Measurements from ENCODE around the gene RAB5B. TPM values are rescaled to one million over a fixed set of nuclear protein-coding genes. Genes with fewer than 3 reads are reported as not detected.
"Not testable (repeated sequence)": the region's sequence is repeated elsewhere in the genome, so short reads cannot be mapped to it uniquely, and the experiment has no call there.

RAB5B gene
- total RNA-seq, 1 donor from 2014 or later, result 83.8 TPM

DNA sequence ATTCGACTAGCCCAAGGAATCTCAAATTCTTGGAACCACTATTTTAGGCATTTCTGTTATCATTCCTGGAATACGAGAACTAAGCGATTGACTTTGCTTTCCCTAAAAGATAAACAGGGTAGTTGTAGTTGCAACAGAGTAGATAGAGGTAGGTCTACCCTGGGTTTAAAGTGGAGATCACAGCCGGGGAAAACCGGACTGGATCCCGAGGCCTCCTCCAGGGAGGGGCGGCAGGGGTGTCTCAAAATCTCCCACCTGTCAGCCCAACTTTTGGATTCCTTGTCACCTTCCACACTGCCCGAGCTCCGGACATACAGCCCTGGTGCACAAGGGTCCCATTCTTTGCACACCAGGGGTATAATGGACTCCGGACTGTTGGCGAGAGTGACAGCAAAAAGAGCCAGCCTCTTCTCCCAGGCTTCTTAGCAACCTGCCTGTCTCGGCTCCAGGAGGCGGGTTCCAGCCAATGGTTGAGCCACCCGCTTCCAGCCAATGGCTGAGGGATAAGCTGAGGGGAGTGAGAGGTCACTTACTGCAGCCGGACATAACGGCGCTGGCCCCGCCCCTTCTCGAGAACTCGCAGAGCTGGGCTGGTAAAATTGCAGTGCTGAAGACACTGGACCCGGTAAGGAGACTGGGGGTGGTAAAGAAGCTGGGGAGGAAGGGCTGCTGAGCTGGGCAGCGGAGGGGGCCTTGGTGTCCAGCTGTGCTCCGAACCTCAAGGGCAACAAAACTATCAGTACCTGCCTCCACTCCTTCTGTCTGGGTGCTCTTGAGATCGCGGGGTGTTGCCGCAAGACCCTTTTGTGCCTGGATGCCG lies 23.0 kb downstream of the RAB5B start, which contains the start of gene SUOX:
SUOX (plus strand) TSS at position 562 of the 820 bp plus-strand sequence. CDS start 4,946 bp downstream, outside the sequence.
- ATAC-seq (ENCODE audit: low read depth) (peak; percentile 75), DNase-seq (no peak)
- Mint-ChIP-seq H3K27me3 (no peaks in the 10 kb centered on the region), H3K36me3 (ENCODE audit: low read depth) (peaks cover 27% of the 10 kb centered on the region), H3K27ac (peak within 1 kb of the TSS; percentile 18), H3K4me3 (peak within 1 kb of the TSS; percentile 78), H3K9me3 (no peaks in the 10 kb centered on the region), H3K4me1 (peaks cover 21% of the 10 kb centered on the region)
- ChIA-PET POLR2A (interaction anchor here (0.6 to 3.3 kb wide), 8 partner anchors 10 to 289 kb away, joined by 3 to 18 read pairs (median 8); partner anchors contain the start of genes DNAJC14, ITGA7, PA2G4 and RAB5B), CTCF (interaction anchor here (0.6 to 3.3 kb wide), 20 partner anchors 9 to 259 kb away, joined by 3 to 26 read pairs (median 4); partner anchors contain the start of genes PA2G4, RAB5B and SMARCC2)
- intact Hi-C loops (cut with micrococcal nuclease), result loop anchor here (1.0 to 2.0 kb wide), 6 partner anchors 10 to 192 kb away; partner anchors contain the start of genes PA2G4, RPS26, SMARCC2 and ZC3H10
- TF ChIP-seq, protein P1, sequence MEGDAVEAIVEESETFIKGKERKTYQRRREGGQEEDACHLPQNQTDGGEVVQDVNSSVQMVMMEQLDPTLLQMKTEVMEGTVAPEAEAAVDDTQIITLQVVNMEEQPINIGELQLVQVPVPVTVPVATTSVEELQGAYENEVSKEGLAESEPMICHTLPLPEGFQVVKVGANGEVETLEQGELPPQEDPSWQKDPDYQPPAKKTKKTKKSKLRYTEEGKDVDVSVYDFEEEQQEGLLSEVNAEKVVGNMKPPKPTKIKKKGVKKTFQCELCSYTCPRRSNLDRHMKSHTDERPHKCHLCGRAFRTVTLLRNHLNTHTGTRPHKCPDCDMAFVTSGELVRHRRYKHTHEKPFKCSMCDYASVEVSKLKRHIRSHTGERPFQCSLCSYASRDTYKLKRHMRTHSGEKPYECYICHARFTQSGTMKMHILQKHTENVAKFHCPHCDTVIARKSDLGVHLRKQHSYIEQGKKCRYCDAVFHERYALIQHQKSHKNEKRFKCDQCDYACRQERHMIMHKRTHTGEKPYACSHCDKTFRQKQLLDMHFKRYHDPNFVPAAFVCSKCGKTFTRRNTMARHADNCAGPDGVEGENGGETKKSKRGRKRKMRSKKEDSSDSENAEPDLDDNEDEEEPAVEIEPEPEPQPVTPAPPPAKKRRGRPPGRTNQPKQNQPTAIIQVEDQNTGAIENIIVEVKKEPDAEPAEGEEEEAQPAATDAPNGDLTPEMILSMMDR (IDR thresholded peaks at IDR 0.05), result no peak

- ChIA-PET POLR2A (interaction anchor here (0.5 to 3.3 kb wide), 4 partner anchors 23 to 691 kb away, joined by 4 to 14 read pairs (median 4); partner anchors contain the start of genes DNAJC14, PTGES3 and RAB5B), CTCF (interaction anchor here (0.6 to 3.3 kb wide), 7 partner anchors 8 to 259 kb away, joined by 3 to 19 read pairs (median 4); partner anchors contain the start of gene RAB5B)
- peaks cover 21% of the 10 kb centered on the region for H3K36me3 Mint-ChIP-seq (ENCODE audit: low read depth)
- ATAC-seq (ENCODE audit: low read depth) (peak; percentile 22), DNase-seq (no peak)
- TF ChIP-seq, protein P1 (IDR thresholded peaks at IDR 0.05), result no peak
- H3K9me3 Mint-ChIP-seq, result no peaks in the 10 kb centered on the region
- peak overlapping the region; percentile 78 for H3K4me3 Mint-ChIP-seq
- intact Hi-C loops (cut with micrococcal nuclease), result loop anchor here (1.0 to 2.0 kb wide), 2 partner anchors 10 to 121 kb away; partner anchors contain the start of gene ZC3H10
- H3K27me3 Mint-ChIP-seq, result no peaks in the 10 kb centered on the region
- no peak overlapping the region for H3K27ac Mint-ChIP-seq
- peaks cover 21% of the 10 kb centered on the region for H3K4me1 Mint-ChIP-seq
These were observed 23.6 kb downstream of the RAB5B start for GRCh38 chr12:55997535-55997859.

GRCh38 chr12:55999522-55999921 lies 25.6 kb downstream of the RAB5B start:
- H3K9me3 Mint-ChIP-seq; H3K27ac Mint-ChIP-seq; H3K36me3 Mint-ChIP-seq (ENCODE audit: low read depth); intact Hi-C loops (cut with micrococcal nuclease); ATAC-seq (ENCODE audit: low read depth); POLR2A ChIA-PET; DNase-seq; H3K27me3 Mint-ChIP-seq; H3K4me3 Mint-ChIP-seq: not testable (repeated sequence)
- peaks cover 21% of the 10 kb centered on the region for H3K4me1 Mint-ChIP-seq
- CTCF ChIA-PET, result interaction anchor here (0.8 to 1.3 kb wide), 2 partner anchors 25 to 30 kb away, joined by 3 read pairs; partner anchors contain the start of gene RAB5B

- H3K27ac Mint-ChIP-seq; H3K9me3 Mint-ChIP-seq; H3K36me3 Mint-ChIP-seq (ENCODE audit: low read depth); DNase-seq; H3K27me3 Mint-ChIP-seq; H3K4me3 Mint-ChIP-seq; intact Hi-C loops (cut with micrococcal nuclease); POLR2A ChIA-PET; ATAC-seq (ENCODE audit: low read depth): not testable (repeated sequence)
- peaks cover 21% of the 10 kb centered on the region for H3K4me1 Mint-ChIP-seq
- CTCF ChIA-PET, result interaction anchor here (0.8 to 1.3 kb wide), 2 partner anchors 26 to 29 kb away, joined by 3 read pairs; partner anchors contain the start of gene RAB5B
These were observed 26.2 kb downstream of the RAB5B start for GRCh38 chr12:55999999-56000540.

DNA sequence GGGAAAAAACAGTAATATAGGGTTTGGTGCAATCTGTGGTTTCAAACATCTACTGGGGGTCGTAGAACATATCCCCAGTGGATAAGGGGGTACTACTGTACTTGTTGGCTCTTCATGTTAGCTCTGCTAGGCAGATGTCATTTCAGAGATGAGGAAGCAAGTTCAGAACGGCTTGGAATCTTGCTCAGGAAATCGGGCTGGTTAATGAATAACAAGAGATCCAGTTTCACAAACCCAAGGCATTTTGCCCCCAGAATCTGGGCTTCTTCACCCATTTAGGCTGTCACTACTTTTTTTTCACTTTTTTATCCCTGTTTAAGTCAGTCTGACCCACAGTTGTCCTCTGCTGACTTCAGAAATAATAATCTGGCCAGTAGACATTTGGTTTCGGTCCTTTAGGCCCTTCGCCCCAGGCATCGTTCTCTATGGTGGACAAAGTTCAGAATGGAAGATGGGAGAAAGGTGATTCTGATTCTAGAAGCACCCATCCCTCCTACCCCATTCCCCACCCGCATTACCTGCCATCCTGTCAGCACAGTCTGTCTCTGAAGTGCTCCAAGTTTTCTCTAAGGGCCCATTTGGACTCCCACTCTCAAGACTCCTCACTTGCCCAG lies 27.7 kb downstream of the RAB5B start:
- no peak overlapping the region for H3K27ac Mint-ChIP-seq
- H3K4me3 Mint-ChIP-seq, result no peak overlapping the region
- TF ChIP-seq, protein P1 (IDR thresholded peaks at IDR 0.05), result no peak
- intact Hi-C loops (cut with micrococcal nuclease), result no loop called here
- ATAC-seq (ENCODE audit: low read depth) (no peak), DNase-seq (no peak)
- POLR2A ChIA-PET, result interaction anchor here (0.7 kb wide), 1 partner anchor 173 kb away, joined by 4 read pairs; no protein-coding TSS in a partner anchor
- no peaks in the 10 kb centered on the region for H3K27me3 Mint-ChIP-seq
- H3K36me3 Mint-ChIP-seq (ENCODE audit: low read depth), result no peaks in the 10 kb centered on the region
- CTCF ChIA-PET, result no interaction called here
- peaks cover 14% of the 10 kb centered on the region for H3K4me1 Mint-ChIP-seq
- H3K9me3 Mint-ChIP-seq, result no peaks in the 10 kb centered on the region

DNA sequence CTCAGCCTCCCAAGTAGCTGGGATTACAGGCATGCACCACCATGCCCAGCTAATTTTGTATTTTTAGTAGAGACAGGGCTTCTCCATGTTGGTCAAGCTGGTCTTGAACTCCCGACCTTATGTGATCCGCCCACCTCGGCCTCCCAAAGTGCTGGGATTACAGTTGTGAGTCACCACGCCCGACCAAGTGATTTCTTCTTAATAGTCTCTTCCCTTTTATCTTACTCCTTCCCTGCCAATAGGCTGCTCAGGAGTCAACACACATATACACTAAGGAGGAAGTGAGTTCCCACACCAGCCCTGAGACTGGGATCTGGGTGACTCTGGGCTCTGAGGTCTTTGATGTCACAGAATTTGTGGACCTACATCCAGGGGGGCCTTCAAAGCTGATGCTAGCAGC lies 29.5 kb downstream of the RAB5B start:
- POLR2A ChIA-PET, result interaction anchor here (0.7 kb wide), 1 partner anchor 18 kb away, joined by 7 read pairs; no protein-coding TSS in a partner anchor

More for the DNA sequence above, 29.5 kb downstream of the RAB5B start:
- DNase-seq; intact Hi-C loops (cut with micrococcal nuclease); H3K4me3 Mint-ChIP-seq; H3K4me1 Mint-ChIP-seq; H3K27ac Mint-ChIP-seq; H3K36me3 Mint-ChIP-seq (ENCODE audit: low read depth); H3K27me3 Mint-ChIP-seq; CTCF ChIA-PET; H3K9me3 Mint-ChIP-seq; ATAC-seq (ENCODE audit: low read depth): not testable (repeated sequence)

All from activated B cell treated with CpG ODN at 0.5 μM for 24 hours (primary cell).